NCI-H510A treated with DMSO at 0.1 percent for 48 hours (cell line): Measurements from ENCODE around the gene CALY.
"Not testable (repeated sequence)": the region's sequence is repeated elsewhere in the genome, so short reads cannot be mapped to it uniquely, and the experiment has no call there.

Experiments used
- DNase-seq: peaks from one replicate; lab custom pipeline; 2025; lab: John Stamatoyannopoulos, UW

CALY gene

DNA sequence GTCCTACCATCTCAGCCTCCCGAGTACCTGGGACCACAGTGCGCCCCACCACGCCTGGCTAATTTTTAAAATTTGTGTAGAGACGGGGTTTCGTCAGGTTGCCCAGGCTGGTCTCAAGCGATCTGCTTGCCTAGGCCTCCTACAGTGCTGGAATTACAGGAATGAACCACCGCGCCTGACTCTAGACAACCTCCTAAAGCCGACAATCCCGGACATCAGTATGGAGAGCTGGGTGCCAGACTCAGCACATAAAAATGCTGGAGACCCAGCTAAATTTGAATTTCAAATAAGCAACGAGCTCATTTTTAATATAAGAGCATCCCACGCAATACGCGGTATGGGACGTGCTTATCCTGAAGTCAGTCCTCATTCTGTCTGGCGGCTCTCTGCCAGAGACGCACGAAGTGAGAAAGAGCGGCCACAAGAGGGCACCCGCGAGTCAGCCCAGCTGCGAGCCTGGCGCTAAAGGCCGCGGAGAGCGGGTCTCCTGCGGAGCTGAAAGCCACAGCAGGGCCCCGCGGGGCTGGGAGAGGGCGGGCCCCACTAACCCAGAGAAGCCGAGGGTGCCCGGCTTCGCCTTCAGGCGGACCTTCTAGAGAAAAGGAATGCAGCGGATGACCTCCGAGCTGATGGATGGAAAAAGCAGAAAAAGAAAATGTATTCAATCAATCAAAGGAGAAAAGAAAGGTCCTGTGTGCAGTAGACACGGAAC lies 7.0 kb downstream of the CALY start:
- DNase-seq = peak; percentile 88

DNA sequence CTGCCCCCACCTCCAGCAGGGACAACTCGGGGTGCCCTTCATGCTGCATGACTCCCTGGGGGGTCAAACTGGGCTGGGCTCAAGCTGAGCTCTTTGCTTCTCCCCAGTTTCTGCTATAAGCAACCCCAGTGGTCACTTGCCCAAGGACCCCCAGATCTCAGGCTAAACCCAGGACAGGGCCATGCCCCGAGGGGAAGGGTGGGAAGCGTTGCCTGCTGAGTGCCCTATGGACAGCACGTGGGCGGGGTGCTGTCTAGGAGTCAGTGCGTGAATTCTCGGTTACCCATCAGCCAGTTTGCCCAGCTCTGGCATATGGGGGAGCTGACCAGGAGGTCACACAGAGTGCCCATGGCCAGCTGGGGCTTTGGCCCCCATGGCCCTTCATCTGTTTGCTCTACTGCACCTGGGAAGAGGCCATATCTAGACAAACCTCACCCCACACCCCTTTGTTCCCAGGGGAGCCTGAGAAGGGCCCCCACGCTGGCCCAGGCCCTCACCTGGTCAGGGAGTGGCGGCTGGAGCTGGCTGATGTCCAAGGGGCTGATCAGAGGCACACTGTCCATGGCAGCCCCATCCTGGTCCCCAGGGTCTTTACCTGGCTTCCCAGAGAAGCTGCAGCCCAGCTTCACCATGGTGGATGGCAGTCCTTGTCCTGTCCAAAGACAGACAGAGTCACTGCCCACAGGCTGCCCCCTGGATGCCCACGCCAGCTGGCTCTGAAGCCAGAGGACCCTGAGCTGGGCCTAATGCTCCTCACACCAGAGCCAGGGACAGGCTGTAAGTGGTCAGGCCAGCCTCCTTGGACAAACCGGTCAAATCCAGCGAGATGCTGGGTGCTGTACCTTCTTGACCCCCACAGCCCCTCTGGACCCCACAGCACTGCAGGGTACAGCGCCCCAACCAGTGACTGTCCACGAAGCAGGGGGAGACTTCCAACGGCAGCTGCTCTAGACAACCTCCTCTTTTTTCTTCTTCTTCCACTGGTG lies 8.0 kb downstream of the CALY start:
- DNase-seq = no peak

DNA sequence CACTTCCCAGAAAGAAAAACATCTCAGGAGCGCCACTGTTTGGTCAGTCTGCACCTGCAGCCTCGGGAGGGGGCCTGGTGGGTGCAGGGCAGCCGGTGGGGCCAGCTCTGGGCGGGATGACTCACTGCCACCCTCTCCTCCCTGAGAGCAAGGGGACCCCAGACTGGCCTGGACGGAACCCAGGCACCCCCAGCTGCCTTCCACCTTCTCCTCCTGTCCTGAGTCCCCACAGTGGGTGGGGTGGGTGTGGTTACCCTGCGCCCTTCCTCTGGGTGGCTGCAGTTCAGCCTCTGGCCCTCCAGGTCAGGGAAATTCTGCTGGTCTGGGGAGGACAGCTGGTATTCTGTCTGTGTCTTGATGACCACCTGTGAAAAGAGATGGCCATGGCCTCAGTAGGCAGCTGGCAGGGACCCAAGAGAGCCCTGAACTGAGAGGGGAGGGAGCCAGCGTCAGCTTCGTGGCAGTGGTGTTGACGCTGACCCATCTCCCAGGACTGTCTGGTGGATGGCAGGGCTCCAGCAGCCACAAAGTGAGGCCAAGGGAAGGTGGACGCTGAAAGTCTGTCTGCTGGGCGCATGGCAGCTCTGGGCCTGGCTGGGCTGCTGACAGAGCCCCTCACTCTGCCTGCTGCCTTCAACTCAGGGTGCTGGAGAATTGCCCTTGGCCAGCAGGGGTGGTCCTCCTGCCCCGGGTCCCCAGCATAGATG lies 8.9 kb downstream of the CALY start:
- no peak for DNase-seq

- DNase-seq = peak; percentile 18
Observed at GRCh38 chr10:133326745-133327650, 9.7 kb downstream of the CALY start.

DNA sequence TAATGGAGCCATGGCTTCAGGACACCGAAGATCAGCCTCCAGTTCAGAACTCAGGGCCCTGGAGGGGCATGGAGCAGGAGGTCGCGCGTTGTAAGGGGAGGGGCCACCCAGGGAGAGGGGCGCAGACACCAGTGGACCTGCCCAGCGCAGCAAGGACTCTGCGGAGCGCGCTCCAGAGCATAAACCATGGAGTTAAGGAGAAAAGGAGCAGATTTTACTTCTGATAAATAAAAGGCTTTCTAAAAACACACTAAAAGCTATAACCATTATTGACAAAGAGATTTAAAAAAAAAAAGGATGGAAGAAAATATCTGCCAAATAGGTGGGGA lies 10.5 kb downstream of the CALY start:
- DNase-seq = no peak

DNA sequence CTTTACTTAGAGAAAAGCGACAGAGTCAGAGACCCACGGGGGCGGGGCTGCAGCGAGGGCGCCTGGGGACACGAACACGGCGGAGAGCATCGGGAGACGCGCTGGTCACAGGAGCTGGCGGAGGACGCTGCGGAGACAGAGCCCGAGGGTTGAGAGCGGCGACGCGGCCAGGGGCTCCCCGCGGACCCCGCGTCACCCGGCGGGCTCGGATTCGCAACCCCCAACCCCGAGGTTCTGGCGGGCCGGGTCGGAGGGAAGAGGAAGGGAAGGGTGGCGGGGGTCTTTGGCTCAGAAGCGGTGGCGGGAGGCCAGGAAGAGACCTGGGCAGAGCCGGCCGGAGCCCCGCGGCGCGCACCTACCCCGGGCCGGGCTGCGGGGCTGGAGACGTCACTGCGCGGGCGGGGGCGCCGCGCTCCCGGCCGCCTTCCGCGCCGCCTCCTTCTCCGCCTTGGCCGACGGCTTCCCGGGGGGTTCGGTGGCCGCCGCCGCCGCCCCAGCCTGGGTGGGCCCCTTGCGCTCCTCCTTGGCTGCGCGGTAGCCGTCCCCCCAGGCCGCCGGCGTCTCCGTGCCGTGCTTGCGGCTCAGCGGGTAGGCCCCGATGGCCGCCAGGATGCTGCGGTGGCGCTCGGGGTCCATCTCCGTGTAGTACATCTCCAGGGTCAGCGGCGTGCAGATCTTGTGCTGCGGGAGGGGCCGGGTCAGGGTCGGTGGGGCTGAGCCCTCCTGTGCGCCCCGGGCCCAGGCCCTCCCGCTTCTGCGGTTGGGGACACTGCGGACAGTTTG lies 11.1 kb downstream of the CALY start:
- no peak for DNase-seq

GRCh38 chr10:133324857-133325260 lies 11.8 kb downstream of the CALY start:
- DNase-seq = no peak

DNA sequence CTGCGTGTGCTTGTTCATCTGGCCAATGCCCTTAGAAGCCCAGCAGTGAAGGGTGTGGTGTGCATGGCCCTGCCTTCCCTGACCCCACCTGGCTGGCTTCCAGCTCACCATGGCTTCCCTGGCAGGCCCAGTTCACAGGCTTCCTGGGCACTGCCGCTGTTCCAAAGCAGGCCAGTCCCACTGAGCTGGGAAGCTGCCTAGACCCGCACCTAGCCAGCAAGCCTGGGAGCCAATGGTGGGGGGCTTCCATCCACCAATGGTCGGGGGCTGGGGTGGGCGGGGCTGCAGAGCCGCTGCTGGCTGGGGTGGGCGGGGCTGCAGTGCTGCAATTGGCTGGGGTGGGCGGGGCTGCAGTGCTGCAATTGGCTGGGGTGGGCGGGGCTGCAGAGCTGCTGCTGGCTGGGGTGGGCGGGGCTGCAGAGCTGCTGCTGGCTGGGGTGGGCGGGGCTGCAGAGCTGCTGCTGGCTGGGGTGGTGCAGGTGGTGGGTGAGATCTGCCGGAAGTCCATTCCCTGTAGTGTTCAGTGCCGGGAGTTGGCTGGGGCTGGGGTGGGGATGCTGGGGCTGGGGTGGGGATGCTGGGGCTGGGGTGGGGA lies 12.4 kb downstream of the CALY start:
- peak; percentile 16 for DNase-seq

DNA sequence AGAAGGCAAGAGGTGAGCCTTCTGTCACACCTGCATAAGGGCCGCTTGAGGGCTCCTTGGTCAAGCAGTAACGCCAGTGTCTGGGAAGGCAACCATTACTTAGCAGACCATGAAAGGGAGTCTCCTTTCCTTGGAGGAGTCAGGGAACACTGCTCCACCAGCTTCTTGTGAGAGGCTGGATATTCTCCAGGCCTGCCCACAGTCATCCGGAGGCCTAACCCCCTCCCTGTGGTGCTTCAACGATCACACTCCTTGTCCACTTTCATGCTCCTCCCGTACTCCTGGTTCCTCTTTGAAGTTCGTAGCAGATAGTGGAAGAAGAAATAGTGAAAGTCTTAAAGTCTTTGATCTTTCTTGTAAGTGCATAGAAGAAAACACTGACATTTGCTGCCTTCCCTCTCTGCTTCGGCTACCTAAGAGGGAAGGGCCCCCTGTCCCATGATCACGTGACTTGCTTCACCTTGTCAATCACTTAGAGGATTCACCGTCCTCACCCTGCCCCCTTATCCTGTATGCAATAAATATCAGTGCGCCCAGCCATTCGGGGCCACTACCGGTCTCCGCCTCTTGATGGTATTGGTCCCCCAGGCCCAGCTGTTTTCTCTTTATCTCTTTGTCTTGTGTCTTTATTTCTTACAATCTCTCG lies 14.5 kb downstream of the CALY start:
- DNase-seq = not testable (repeated sequence)

GRCh38 chr10:133320852-133321422 lies 15.8 kb downstream of the CALY start:
- DNase-seq = not testable (repeated sequence)

GRCh38 chr10:133318494-133319127 lies 18.1 kb downstream of the CALY start:
- DNase-seq = peak; percentile 62

- no peak for DNase-seq
Observed at GRCh38 chr10:133316732-133317131, 20.0 kb downstream of the CALY start.

DNA sequence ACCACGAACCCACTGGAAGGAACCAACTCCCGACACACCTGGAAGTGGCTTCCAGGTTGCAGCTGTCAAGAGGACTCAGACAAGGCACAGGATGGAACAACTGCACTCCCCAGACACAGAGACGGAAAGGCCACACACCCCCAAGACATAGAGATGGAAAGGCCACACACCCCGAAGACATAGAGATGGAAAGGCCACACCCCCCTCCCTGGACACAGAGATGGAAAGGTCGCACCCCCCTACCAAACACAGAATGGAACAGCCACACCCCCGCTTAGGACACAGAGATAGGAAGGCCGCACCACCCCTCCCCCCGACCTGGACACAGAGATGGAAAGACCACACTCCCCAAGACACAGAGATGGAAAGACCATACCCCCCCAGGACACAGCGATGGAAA lies 20.4 kb downstream of the CALY start:
- DNase-seq = no peak

DNA sequence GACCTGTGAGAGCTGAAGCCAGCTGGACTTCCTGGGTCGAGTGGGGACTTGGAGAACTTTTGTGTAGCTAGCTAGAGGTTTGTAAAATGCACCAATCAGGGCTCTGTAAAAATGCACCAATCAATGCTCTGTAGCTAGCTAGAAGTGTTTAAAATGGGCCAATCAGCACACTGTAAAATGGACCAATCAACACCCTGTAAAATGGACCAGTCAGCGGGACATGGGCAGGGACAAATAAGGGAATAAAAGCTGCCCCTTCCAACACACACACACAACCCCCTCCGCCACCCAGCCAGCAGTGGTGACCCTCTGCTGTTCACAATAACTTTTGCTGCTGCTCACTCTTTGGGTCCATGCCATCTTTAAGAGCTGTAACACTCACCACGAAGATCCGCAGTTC lies 20.8 kb downstream of the CALY start:
- no peak for DNase-seq

DNA sequence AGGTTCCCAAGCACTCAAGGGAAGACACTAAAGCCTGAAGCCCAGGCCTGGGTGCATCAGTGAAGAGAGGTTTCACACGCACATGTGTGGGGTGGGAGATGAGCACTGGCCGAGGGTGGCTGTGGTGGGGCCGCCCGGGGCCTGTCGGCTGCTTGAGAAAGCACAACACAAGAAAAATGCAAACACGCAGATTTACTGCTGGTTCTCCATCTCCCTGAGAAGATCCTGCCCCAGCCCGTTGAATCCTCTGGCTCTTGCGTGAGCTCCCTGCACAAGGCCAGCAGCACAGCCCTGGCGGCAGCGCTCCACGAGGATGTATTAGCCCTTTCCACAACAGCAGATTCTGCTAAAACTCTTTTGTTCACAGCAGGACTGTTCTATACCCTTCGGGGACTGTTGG lies 21.8 kb downstream of the CALY start:
- no peak for DNase-seq

DNA sequence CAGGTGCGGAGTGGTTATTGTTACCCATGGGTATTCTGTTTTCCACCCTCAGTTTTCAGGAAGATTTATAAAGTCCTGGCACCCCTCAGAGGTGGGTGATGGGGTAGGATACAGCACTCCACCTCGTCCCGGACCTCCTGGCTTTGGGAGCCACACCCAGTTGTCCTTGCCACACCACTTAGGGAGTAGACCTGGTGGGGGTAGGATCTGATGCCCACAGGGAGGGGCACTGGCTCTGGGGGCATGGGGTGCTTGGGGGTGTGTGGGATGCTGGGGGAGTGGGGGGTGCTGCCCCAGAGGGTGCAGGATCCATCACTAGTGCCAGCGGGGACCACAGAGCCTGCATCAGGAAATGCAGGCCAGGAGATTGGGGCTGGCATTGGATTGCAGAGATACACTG lies 23.5 kb downstream of the CALY start:
- DNase-seq = no peak

DNA sequence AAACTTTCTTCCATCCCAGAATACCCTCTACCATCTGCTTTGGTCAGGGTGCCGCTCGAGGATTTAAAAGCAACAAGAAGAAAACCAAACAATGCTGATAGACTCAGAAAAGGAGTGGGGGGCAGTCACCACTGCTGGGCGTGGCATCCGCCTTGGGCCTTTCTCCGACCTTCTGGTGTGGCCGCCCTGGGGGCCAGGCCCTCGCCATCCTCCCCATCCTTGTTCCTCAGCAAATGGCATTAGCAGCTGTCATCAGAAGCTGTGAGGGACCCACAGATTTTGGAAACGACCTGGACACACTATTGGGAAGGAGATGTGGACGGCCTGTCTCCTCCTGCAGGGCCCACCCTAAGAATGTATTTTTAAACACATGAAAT lies 23.9 kb downstream of the CALY start:
- DNase-seq = no peak

DNA sequence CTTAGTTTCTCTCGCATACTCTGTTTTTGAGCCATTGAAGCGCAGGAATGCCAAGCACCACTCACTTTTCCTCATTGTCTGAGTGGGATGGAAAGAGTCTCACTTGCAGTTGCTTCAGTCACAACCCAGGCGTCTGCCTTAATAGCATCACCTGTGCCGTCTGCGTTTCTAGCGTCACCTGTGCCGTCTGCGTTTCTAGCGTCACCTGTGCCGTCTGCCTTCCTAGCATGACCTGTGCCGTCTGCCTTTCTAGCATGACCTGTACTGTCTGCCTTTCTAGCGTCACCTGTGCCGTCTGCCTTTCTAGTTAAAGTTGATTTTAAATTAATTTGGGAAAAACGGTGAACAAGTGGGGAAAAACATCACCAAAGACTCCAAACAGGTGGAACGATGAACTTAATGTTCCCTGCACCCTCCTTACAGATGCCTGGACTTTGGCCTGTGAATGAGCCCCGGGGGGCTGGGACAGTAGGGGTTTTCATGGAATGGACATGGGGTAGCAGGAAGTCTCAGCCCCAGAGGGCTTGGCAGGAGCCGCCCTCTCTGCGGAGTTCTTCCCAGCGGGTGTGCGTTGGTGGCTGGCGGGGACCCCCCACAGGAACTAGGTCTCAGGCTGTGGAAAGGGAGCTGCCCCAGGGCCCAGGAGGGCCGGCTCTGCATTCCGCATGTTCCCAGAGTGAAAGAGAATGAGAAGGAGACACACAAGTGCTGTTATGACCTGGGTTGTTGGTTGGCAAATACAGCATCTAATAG lies 24.5 kb downstream of the CALY start:
- no peak for DNase-seq
